H9 (cell line): ENCODE data around the gene THBS2. TPM values are rescaled to one million over a fixed set of nuclear protein-coding genes. Genes with fewer than 3 reads are reported as not detected.

Source experiments
- DNase-seq: peaks from one replicate; pipeline ENCODE4 v3.0.0-alpha.2; 2017
- H2AFZ ChIP-seq: one replicate; pipeline ENCODE4 v1.6.1; 2013; ENCODE audit warnings: mild to moderate bottlenecking, low read length, control low read depth, moderate library complexity
- H2AK5ac ChIP-seq: 2 replicates; pipeline ENCODE4 v1.6.1; 2013; ENCODE audit warnings: low read length, control low read depth, mixed read lengths; ENCODE audit not compliant: insufficient read length
- H2BK120ac ChIP-seq: one replicate; pipeline ENCODE4 v1.6.1; 2013; ENCODE audit warnings: low read depth, mild to moderate bottlenecking, low read length, control low read depth, inconsistent platforms; ENCODE audit not compliant: poor library complexity, severe bottlenecking
- H2BK12ac ChIP-seq: 2 replicates; pipeline ENCODE4 v1.6.1; 2013; ENCODE audit warnings: low read length, control low read depth, mixed read lengths, low read depth; ENCODE audit not compliant: insufficient read length
- H2BK15ac ChIP-seq: 2 replicates; pipeline ENCODE4 v1.6.1; 2013; ENCODE audit warnings: low read depth, low read length, control low read depth
- H2BK20ac ChIP-seq: one replicate; pipeline ENCODE4 v1.6.1; 2013; ENCODE audit warnings: low read depth, mild to moderate bottlenecking, low read length, control low read depth, inconsistent platforms; ENCODE audit not compliant: poor library complexity, severe bottlenecking
- H2BK5ac ChIP-seq: 2 replicates; pipeline ENCODE4 v1.6.1; 2013; ENCODE audit warnings: low read length, control low read depth, mixed read lengths; ENCODE audit not compliant: insufficient read length
- H3K14ac ChIP-seq: 2 replicates; pipeline ENCODE4 v1.6.1; 2013; ENCODE audit warnings: low read length, control low read depth; ENCODE audit not compliant: insufficient read depth
- H3K18ac ChIP-seq: 2 replicates; pipeline ENCODE4 v1.6.1; 2013; ENCODE audit warnings: low read depth, mild to moderate bottlenecking, mixed read lengths, low read length, control low read depth; ENCODE audit not compliant: insufficient read length
- H3K23ac ChIP-seq: 2 replicates; pipeline ENCODE4 v1.6.1; 2013; ENCODE audit warnings: low read length, control low read depth, mixed read lengths, low read depth; ENCODE audit not compliant: insufficient read length
- H3K23me2 ChIP-seq: 2 replicates; pipeline ENCODE4 v1.6.1; 2013; ENCODE audit warnings: low read depth, mild to moderate bottlenecking, mixed read lengths, low read length, control low read depth; ENCODE audit not compliant: insufficient read length, poor library complexity, severe bottlenecking
- H3K27ac ChIP-seq: 2 replicates; pipeline ENCODE4 v1.5.1; 2013; ENCODE audit warnings: low read length, control low read depth, mixed read lengths, low read depth; ENCODE audit not compliant: insufficient read length
- H3K27me3 ChIP-seq: 2 replicates; pipeline ENCODE4 v1.6.1; 2013; ENCODE audit warnings: low read length, control low read depth, inconsistent platforms; ENCODE audit not compliant: insufficient read depth
- H3K4ac ChIP-seq: 2 replicates; pipeline ENCODE4 v1.6.1; 2013; ENCODE audit warnings: low read depth, mild to moderate bottlenecking, control low read depth, inconsistent platforms, low read length, moderate library complexity
- H3K4me1 ChIP-seq: 2 replicates; pipeline ENCODE4 v1.6.1; 2013; ENCODE audit warnings: low read length, control low read depth, inconsistent platforms; ENCODE audit not compliant: insufficient read depth
- H3K4me2 ChIP-seq: 2 replicates; pipeline ENCODE4 v1.6.1; 2013; ENCODE audit warnings: low read length, control low read depth, mixed read lengths; ENCODE audit not compliant: insufficient read length, insufficient read depth
- H3K56ac ChIP-seq: 2 replicates; pipeline ENCODE4 v1.6.1; 2013; ENCODE audit warnings: low read depth, mild to moderate bottlenecking, mixed read lengths, low read length, control low read depth; ENCODE audit not compliant: insufficient read length
- H3K79me1 ChIP-seq: 2 replicates; pipeline ENCODE4 v1.6.1; 2013; ENCODE audit warnings: low read depth, mild to moderate bottlenecking, moderate library complexity, low read length, control low read depth, inconsistent platforms; ENCODE audit not compliant: insufficient read depth, poor library complexity, severe bottlenecking
- H3K79me2 ChIP-seq: 2 replicates; pipeline ENCODE4 v1.6.1; 2013; ENCODE audit warnings: low read length, control low read depth, inconsistent platforms; ENCODE audit not compliant: insufficient read depth
- H3K9ac ChIP-seq: 2 replicates; pipeline ENCODE4 v1.6.1; 2013; ENCODE audit warnings: low read length, control low read depth, mixed read lengths; ENCODE audit not compliant: insufficient read length; ENCODE audit errors: extremely low read depth
- H3K9me3 ChIP-seq: one replicate; pipeline ENCODE4 v1.6.1; 2013; ENCODE audit warnings: low read depth, low read length, inconsistent platforms; ENCODE audit not compliant: control insufficient read depth
- H3T11ph ChIP-seq: one replicate; pipeline ENCODE4 v1.6.1; 2013; ENCODE audit warnings: mild to moderate bottlenecking, low read length, control low read depth, inconsistent platforms
- H4K20me1 ChIP-seq: one replicate; pipeline ENCODE4 v1.6.1; 2013; ENCODE audit not compliant: control insufficient read depth, insufficient read length, insufficient read depth
- H4K5ac ChIP-seq: 2 replicates; pipeline ENCODE4 v1.6.1; 2013; ENCODE audit warnings: low read depth, mild to moderate bottlenecking, mixed read lengths, low read length, control low read depth; ENCODE audit not compliant: insufficient read length
- H4K8ac ChIP-seq: replicated peaks from 2 replicates; pipeline ENCODE4 v1.6.1; 2013; ENCODE audit warnings: low read length, control low read depth, mixed read lengths, low read depth; ENCODE audit not compliant: insufficient read length
- H4K91ac ChIP-seq: 2 replicates; pipeline ENCODE4 v1.6.1; 2013; ENCODE audit warnings: low read depth, mild to moderate bottlenecking, moderate library complexity, mixed read lengths, low read length, control low read depth; ENCODE audit not compliant: insufficient read length
- H3K27ac Mint-ChIP-seq, 3 experiments: 2 replicates in 2 of 3; 3 replicates in 1 of 3; pipeline ENCODE4 v1.8.0; 2020 to 2021; ENCODE audit warnings: mixed read lengths in 3 of 3, mild to moderate bottlenecking in 1 of 3, moderate library complexity in 1 of 3
- H3K27me3 Mint-ChIP-seq: 2 replicates; pipeline ENCODE4 v1.8.0; 2021; ENCODE audit warnings: low read depth, mild to moderate bottlenecking, moderate library complexity, mixed read lengths
- H3K36me3 Mint-ChIP-seq, 3 experiments: 2 replicates in 2 of 3; 3 replicates in 1 of 3; pipeline ENCODE4 v1.8.0; 2020 to 2021; ENCODE audit warnings: low read depth in 3 of 3, mixed read lengths in 3 of 3; ENCODE audit not compliant: insufficient read depth in 1 of 3
- H3K4me1 Mint-ChIP-seq, 2 experiments: 2 replicates each; pipeline ENCODE4 v1.8.0; 2020; ENCODE audit warnings: mixed read lengths in 2 of 2
- H3K4me3 Mint-ChIP-seq, 2 experiments: 2 replicates in 1 of 2; 3 replicates in 1 of 2; pipeline ENCODE4 v1.8.0; 2020 to 2021; ENCODE audit warnings: mild to moderate bottlenecking in 2 of 2, mixed read lengths in 2 of 2, moderate library complexity in 1 of 2
- H3K9me3 Mint-ChIP-seq, 2 experiments: 2 replicates in 1 of 2; 3 replicates in 1 of 2; pipeline ENCODE4 v1.8.0; 2020; ENCODE audit warnings: mild to moderate bottlenecking in 2 of 2, mixed read lengths in 2 of 2, moderate library complexity in 1 of 2
- WGBS: extraction: QIAGEN DNeasy Blood & Tissue Kit; methylation state at CpG from one replicate; pipeline ENCODE4 v1.1.7; 2013; ENCODE audit warnings: missing lambda C conversion rate, low lambda C conversion rate, mixed read lengths; ENCODE audit not compliant: insufficient read length; ENCODE audit errors: extremely low coverage; 5-methylcytosine and 5-hydroxymethylcytosine counted together
- total RNA-seq: library from RNA; stranded (reverse); gene quantifications from 2 replicates; pipeline ENCODE4 v1.2.1, GENCODE V29; 2021
- TF ChIP-seq, protein P1 (sequence below): fragments of 200-600 bp; sonication (generic); conservative IDR thresholded peaks from 3 replicates; pipeline ENCODE4 v1.8.0; 2021; ENCODE audit warnings: antibody characterized with exemption, mild to moderate bottlenecking

THBS2 gene
- total RNA-seq, 1 experiment from 2014 or later = 14.7 TPM

DNA sequence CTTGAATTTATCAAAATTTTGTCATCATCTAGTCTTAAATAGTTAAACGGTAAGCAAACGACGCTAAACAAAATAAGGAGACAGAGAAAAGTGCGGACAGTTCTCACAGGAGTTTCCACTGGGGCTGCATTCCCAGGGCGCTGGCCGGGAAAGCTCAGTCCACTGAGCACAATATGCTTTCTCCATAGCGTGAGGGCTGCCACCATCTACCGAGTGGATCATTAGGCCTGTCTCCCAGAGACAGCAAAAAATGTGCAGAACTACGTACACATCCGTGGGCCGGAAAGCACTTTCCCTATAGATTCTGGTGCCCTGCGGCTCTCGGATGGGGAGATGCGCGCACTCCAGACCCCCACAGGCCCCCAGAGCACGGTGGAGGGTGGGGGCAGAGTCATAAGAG, 84.9 kb downstream of the THBS2 start:
- no peak for DNase-seq
- no peak overlapping the region for H4K91ac ChIP-seq
- H3K9me3 ChIP-seq = no peaks in the 10 kb centered on the region
- H3K4me1 ChIP-seq = no peaks in the 10 kb centered on the region
- Mint-ChIP-seq H3K9me3 (peaks cover 4 to 6% of the 10 kb centered on the region in 2 experiments; a peak in 2 of 5 replicates), H3K27me3 (peaks cover 4% of the 10 kb centered on the region), H3K36me3 (no peaks in the 10 kb centered on the region), H3K4me3 (no peak overlapping the region), H3K4me1 (no peaks in the 10 kb centered on the region), H3K27ac (no peak overlapping the region)
- H4K8ac ChIP-seq = no peak overlapping the region
- TF ChIP-seq, protein P1, sequence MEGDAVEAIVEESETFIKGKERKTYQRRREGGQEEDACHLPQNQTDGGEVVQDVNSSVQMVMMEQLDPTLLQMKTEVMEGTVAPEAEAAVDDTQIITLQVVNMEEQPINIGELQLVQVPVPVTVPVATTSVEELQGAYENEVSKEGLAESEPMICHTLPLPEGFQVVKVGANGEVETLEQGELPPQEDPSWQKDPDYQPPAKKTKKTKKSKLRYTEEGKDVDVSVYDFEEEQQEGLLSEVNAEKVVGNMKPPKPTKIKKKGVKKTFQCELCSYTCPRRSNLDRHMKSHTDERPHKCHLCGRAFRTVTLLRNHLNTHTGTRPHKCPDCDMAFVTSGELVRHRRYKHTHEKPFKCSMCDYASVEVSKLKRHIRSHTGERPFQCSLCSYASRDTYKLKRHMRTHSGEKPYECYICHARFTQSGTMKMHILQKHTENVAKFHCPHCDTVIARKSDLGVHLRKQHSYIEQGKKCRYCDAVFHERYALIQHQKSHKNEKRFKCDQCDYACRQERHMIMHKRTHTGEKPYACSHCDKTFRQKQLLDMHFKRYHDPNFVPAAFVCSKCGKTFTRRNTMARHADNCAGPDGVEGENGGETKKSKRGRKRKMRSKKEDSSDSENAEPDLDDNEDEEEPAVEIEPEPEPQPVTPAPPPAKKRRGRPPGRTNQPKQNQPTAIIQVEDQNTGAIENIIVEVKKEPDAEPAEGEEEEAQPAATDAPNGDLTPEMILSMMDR = no peak
- no peak overlapping the region for H3K27ac ChIP-seq
- H2AK5ac ChIP-seq = no peak overlapping the region
- H4K20me1 ChIP-seq = peaks cover 2% of the 10 kb centered on the region
- H4K5ac ChIP-seq = no peak overlapping the region
- peaks cover 3% of the 10 kb centered on the region for H3K23me2 ChIP-seq
- H3K4ac ChIP-seq = no peak overlapping the region
- H3K18ac ChIP-seq = no peak overlapping the region
- no peaks in the 10 kb centered on the region for H3K27me3 ChIP-seq
- H3K79me1 ChIP-seq = no peaks in the 10 kb centered on the region
- no peak overlapping the region for H3K56ac ChIP-seq
- H3K79me2 ChIP-seq = no peaks in the 10 kb centered on the region
- no peak overlapping the region for H3T11ph ChIP-seq
- no peak overlapping the region for H2BK12ac ChIP-seq
- no CpG with 5 or more reads among the region's 16 CpGs for WGBS
- H3K23ac ChIP-seq = no peak overlapping the region
- H2AFZ ChIP-seq = no peak overlapping the region
- no peak overlapping the region for H3K9ac ChIP-seq
- H3K14ac ChIP-seq = no peak overlapping the region
- no peak overlapping the region for H3K4me2 ChIP-seq
- no peak overlapping the region for H2BK20ac ChIP-seq
- no peak overlapping the region for H2BK5ac ChIP-seq
- no peak overlapping the region for H2BK120ac ChIP-seq
- H2BK15ac ChIP-seq = no peak overlapping the region
